Peyer's patch (tissue), 4 donors: ENCODE results near the gene CD79A.

Experiments used
- POLR2A ChIP-seq, 2 donors: fragments of 450-650 bp; IDR thresholded peaks; one replicate each; pipeline ENCODE4 v1.5.1; 2017; ENCODE audit warnings: antibody characterized with exemption in 2 of 2, mild to moderate bottlenecking in 2 of 2, moderate library complexity in 2 of 2
- TF ChIP-seq, protein P1 (sequence below), 6 experiments: fragments of 450-650 bp in 4 of 6; fragments of 200-600 bp in 2 of 6; sonication (generic) in 1 of 6; IDR thresholded peaks; one replicate each; pipeline ENCODE4 v1.5.1; 2017 to 2019; ENCODE audit warnings: antibody characterized with exemption in 6 of 6, mild to moderate bottlenecking in 3 of 6, moderate library complexity in 1 of 6

DNA sequence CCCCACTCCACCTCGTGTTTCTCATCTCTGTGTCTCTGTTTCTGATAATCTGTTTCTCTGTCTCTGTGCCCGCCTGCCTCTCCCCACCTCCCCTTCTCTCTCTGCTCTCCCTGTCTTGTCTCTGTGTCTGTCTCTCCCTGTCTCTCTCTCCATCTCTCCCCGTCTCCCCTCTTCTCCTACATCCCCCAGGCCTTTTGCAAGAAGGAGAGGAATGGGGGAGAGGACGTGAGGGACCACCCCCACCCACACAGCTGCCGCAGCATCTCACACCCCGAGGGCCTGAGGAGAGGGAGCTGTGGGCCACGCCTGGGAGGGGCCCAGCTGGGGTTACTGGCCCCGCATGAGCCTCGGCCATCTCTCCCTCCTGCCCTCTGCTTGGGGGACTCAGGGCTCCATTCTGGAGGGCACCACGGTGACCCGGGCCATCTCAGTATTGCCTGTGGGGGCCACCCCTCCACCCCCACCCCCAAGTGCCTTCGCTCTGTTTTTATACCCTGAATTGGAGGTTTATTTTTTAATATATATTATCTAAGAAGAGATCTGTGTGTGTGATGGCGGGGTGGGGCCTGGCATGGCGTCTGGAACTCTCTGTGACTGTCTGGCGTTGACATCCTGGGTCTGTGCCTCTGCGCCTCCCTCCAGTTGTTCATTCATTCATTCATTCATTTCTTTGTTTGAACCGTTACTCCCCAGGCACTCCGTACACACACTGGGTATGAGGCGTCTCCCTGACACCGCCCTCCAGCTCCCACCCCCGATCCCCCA lies 30.0 kb downstream of the CD79A start:
- TF ChIP-seq, protein P1, sequence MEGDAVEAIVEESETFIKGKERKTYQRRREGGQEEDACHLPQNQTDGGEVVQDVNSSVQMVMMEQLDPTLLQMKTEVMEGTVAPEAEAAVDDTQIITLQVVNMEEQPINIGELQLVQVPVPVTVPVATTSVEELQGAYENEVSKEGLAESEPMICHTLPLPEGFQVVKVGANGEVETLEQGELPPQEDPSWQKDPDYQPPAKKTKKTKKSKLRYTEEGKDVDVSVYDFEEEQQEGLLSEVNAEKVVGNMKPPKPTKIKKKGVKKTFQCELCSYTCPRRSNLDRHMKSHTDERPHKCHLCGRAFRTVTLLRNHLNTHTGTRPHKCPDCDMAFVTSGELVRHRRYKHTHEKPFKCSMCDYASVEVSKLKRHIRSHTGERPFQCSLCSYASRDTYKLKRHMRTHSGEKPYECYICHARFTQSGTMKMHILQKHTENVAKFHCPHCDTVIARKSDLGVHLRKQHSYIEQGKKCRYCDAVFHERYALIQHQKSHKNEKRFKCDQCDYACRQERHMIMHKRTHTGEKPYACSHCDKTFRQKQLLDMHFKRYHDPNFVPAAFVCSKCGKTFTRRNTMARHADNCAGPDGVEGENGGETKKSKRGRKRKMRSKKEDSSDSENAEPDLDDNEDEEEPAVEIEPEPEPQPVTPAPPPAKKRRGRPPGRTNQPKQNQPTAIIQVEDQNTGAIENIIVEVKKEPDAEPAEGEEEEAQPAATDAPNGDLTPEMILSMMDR (IDR thresholded peaks at IDR 0.05): no peak
- no peak for TF ChIP-seq POLR2A (IDR thresholded peaks at IDR 0.05)
